ENCODE data around the gene GSTM5.
"Not testable (repeated sequence)": the region's sequence is repeated elsewhere in the genome, so short reads cannot be mapped to it uniquely, and the experiment has no call there.

GSTM5 gene

GRCh38 chr1:109762821-109763645, 51.0 kb downstream of the GSTM5 start:
- no peak for DNase-seq

GRCh38 chr1:109763646-109764415, 51.8 kb downstream of the GSTM5 start, which contains the start of gene EPS8L3:
EPS8L3 (minus strand) TSS chr1:109763923; CDS start chr1:109761749, 2,174 bp downstream.
- no peak for DNase-seq

DNA sequence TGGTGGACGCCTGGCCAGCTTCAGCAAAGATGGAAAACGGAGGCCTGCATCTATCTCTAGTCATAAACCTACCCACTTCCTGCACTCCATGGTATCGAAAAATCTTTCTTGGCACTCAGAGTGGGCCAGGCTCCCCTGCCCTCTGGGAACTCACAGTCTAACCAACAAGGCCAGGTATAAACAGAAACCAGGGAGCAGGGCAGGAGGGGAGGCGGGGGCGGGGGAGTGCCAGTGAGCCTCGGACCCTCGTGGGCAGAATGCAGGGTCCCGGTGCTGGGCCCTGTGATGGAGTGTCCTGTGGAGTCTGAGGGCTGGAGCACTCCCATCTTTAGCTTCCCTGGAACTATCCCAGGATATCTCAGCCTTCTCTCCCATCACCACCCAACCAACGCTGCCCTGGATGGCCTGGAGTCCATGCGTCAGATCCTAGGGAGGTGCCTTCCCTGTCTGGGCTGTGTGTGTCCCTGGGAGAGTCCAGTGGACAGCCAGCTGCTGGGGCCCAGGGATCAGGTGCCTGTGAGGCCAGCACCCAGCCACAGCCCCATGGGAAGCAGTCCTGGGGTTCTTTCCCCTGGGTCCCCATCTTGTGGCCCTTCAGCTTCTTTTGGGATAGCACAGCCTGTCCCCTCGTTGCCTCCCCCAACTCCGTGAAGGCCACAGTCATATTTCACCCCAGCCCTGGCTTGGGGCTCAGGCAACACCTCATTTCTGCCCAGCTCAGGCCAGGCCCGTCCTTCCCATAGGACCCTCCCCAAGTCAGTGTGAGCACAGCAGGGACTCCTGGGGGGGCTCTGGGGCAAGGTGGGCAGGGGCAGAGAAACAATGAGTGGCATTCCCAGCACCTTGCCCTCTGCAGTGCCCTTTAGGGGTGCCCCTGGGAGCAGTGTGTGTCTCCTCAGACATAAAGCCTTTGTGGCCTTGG, 52.8 kb downstream of the GSTM5 start:
- DNase-seq: no peak

GRCh38 chr1:109765483-109765815, 53.4 kb downstream of the GSTM5 start:
- no peak for DNase-seq

- no peak for DNase-seq
These were observed 54.0 kb downstream of the GSTM5 start for GRCh38 chr1:109765896-109766615.

- DNase-seq: not testable (repeated sequence)
These were observed 55.1 kb downstream of the GSTM5 start for GRCh38 chr1:109766991-109767636.
